ENCODE data around the gene CEP63. TPM values are rescaled to one million over a fixed set of nuclear protein-coding genes. Genes with fewer than 3 reads are reported as not detected.

Gene CEP63
- total RNA-seq, 1 donor from 2014 or later: 22.1 TPM

DNA sequence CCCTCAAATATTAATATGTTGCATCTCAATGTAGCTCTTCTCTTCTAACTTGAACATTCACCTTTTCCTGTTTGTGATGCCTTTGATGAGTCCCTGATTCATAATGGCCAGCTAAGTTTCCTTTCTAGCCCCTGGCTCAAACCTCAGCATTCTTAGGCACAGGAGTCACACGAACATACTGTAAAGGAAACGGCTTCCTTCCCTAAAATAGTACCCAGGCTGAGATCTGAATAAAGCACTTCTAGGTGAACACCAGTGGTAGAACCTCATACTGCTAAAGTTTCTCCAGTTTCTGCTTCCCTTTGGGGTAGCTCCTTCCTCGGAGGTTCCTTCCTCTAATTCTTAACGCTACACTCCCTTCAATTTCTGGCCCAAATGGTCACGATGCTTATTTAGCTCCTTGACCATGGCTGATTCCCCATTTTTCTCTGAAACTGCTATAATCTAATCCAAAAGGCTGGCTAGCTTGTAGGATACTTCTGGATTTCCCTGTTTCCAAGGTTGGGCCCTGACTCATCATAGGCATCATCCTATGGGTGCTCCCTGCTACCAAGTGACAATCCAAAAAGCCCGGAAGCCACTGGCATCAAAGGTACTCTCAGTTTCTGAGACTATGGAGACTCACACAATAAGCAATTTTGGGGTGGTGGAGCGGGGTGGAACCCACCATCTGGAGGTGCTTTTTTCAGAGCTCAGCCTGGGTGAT, 2.5 kb upstream of the CEP63 start:
- Histone ChIP-seq H3K4me1 (peaks cover 33% of the 10 kb centered on the region), H3K4me3 (no peak overlapping the region), H3K27me3 (no peaks in the 10 kb centered on the region), H3K9me3 (no peaks in the 10 kb centered on the region), H3K27ac (peak overlapping the region; percentile 24), H3K36me3 (peaks cover 42% of the 10 kb centered on the region)
- intact Hi-C loops (cut with DNase I): no loop called here
- no peak for DNase-seq
- ATAC-seq: no peak
- TF ChIP-seq, protein P1, sequence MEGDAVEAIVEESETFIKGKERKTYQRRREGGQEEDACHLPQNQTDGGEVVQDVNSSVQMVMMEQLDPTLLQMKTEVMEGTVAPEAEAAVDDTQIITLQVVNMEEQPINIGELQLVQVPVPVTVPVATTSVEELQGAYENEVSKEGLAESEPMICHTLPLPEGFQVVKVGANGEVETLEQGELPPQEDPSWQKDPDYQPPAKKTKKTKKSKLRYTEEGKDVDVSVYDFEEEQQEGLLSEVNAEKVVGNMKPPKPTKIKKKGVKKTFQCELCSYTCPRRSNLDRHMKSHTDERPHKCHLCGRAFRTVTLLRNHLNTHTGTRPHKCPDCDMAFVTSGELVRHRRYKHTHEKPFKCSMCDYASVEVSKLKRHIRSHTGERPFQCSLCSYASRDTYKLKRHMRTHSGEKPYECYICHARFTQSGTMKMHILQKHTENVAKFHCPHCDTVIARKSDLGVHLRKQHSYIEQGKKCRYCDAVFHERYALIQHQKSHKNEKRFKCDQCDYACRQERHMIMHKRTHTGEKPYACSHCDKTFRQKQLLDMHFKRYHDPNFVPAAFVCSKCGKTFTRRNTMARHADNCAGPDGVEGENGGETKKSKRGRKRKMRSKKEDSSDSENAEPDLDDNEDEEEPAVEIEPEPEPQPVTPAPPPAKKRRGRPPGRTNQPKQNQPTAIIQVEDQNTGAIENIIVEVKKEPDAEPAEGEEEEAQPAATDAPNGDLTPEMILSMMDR (IDR thresholded peaks at IDR 0.05): no peak

DNA sequence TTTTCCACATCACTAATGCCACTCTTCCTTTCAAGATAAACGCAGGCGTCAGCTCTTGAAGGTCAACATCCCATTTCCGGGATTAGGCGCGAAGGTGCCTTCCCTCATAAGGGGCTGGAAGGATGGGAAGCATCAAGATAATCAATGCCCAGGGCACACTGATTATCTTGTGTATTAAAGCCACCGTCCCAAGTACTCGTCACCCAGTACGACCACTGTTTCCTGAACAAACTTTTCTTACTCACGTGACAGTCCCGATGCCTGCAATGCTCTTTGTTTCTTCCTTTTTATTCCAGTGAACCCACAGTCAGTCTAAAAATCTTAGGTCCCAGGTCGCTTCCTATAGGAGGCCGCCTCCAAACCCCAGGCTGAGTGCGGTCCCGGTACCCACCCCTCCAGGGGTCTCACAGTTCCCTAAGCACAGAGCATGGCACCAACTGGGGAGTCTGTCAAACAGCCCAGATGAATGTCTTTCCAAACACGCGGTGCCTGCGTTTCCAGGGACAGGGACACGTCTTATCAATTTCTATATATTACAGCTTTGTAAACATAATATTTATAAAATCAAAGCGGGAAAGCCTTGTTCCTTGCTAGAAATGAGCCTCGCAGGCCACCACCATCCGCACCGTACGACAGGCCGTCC, 661 bp upstream of the CEP63 start:
- no peaks in the 10 kb centered on the region for H3K27me3 ChIP-seq
- peak overlapping the region; percentile 98 for H3K27ac ChIP-seq
- peaks cover 25% of the 10 kb centered on the region for H3K36me3 ChIP-seq
- ATAC-seq (no peak), DNase-seq (no peak)
- H3K4me3 ChIP-seq: peak overlapping the region; percentile 94
- H3K9me3 ChIP-seq: no peaks in the 10 kb centered on the region
- intact Hi-C loops (cut with DNase I): no loop called here
- TF ChIP-seq, protein P1 (IDR thresholded peaks at IDR 0.05): no peak
- peaks cover 33% of the 10 kb centered on the region for H3K4me1 ChIP-seq

DNA sequence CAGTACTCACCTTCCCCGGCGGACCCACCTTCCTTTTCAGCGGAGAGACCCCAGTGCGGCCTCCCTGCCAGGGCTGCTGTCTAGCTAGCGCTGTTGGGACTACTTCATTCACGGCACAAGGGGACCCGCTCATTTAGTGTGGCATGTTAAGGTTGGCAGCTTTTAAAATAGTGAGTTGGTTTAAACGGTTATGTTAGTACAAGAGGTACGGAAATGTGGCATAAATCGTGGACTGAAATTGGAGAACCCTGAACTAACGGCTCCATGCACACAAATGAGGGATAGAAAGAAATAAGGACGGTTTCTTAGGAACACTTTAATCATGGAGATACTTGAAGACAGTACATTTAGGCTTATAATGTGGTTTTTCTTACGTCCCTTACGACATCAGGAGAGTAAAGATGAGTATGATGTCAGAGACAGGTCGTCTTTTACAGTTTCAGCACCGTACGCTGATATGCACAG, 752 bp downstream of the CEP63 start:
- TF ChIP-seq, protein P1 (IDR thresholded peaks at IDR 0.05): no peak
- Histone ChIP-seq H3K4me1 (peaks cover 33% of the 10 kb centered on the region), H3K9me3 (no peaks in the 10 kb centered on the region), H3K27ac (peak overlapping the region; percentile 98), H3K4me3 (peak overlapping the region; percentile 94), H3K36me3 (peaks cover 11% of the 10 kb centered on the region), H3K27me3 (no peaks in the 10 kb centered on the region)
- ATAC-seq: peak; percentile 5
- intact Hi-C loops (cut with DNase I): no loop called here
- no peak for DNase-seq

DNA sequence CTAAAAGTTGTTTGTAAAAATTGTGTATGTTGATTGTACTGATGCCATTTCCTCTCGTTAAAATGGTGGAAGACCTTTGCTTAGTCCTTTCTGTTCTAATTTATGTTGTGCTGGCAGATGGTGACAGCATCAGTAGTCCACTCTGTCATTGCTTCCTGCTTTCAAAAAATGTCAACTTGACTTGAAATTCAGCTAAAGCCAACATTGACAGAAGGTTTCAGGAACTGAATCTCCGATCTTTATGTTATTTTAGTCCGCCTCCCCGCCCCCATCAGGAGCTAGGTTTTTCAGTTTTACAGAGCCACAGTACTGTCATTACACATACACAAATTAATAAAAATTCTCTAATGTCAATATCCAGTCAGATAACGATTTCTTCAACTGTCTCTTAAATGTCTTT, 1.5 kb downstream of the CEP63 start:
- Histone ChIP-seq H3K27ac (peak overlapping the region; percentile 98), H3K4me3 (peak overlapping the region; percentile 94)
- ATAC-seq: no peak

DNA sequence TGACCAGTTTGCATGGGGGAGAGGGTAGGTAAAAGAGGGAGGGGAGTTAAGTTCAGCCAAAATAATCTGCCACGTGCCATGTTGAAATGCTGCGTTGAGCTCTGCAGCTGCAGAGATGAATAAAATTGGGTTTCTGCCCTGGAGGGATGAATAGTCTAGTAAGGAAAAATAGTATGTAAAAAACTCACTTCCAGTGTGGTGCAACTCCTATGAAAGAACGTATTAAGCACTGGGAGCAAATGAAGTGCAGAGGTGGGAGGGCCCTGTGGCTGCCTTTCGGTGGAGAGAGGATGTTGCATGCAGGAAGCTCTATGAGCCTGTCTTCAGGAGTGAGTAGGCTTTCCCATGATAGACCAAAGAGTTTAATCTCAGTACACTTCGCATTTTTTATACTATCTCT, 8.6 kb downstream of the CEP63 start:
- ATAC-seq: no peak
- no peak for DNase-seq
- H3K27me3 ChIP-seq: no peaks in the 10 kb centered on the region
- no peaks in the 10 kb centered on the region for H3K9me3 ChIP-seq
- TF ChIP-seq, protein P1 (IDR thresholded peaks at IDR 0.05): no peak
- intact Hi-C loops (cut with DNase I): no loop called here
- no peaks in the 10 kb centered on the region for H3K4me1 ChIP-seq
- no peak overlapping the region for H3K27ac ChIP-seq
- H3K36me3 ChIP-seq: peaks cover 14% of the 10 kb centered on the region
- no peak overlapping the region for H3K4me3 ChIP-seq

More for the DNA sequence above, 1.5 kb downstream of the CEP63 start:
- no peaks in the 10 kb centered on the region for H3K27me3 ChIP-seq
- TF ChIP-seq, protein P1 (IDR thresholded peaks at IDR 0.05): no peak
- no peak for DNase-seq
- H3K36me3 ChIP-seq: peaks cover 3% of the 10 kb centered on the region
- H3K9me3 ChIP-seq: no peaks in the 10 kb centered on the region
- intact Hi-C loops (cut with DNase I): no loop called here
- peaks cover 33% of the 10 kb centered on the region for H3K4me1 ChIP-seq

Data from upper lobe of right lung (tissue), 1 donor.